Transverse colon (tissue), 4 donors: ENCODE data around the gene CHD3. TPM values are rescaled to one million over a fixed set of nuclear protein-coding genes. Genes with fewer than 3 reads are reported as not detected.

ENCODE experiments used
- DNase-seq: peaks from one replicate; pipeline ENCODE4 v3.0.0-alpha.2; 2019
- H3K27ac ChIP-seq, 4 donors: fragments of 200-600 bp; sonication (generic); 2 replicates each; pipeline ENCODE4 v1.5.1; 2016 to 2018; ENCODE audit warnings: inconsistent platforms in 4 of 4
- H3K27me3 ChIP-seq: fragments of 200-600 bp; sonication (generic); 2 replicates; pipeline ENCODE4 v1.5.1; 2017; ENCODE audit warnings: inconsistent platforms
- H3K36me3 ChIP-seq, 4 donors: fragments of 200-600 bp; sonication (generic); 2 replicates each; pipeline ENCODE4 v1.5.1; 2017 to 2019; ENCODE audit warnings: inconsistent platforms in 4 of 4
- H3K4me1 ChIP-seq, 4 donors: fragments of 200-600 bp; sonication (generic); 2 replicates each; pipeline ENCODE4 v1.5.1; 2017 to 2020; ENCODE audit warnings: inconsistent platforms in 4 of 4
- H3K4me3 ChIP-seq, 4 donors: fragments of 200-600 bp; sonication (generic); 1 replicate in 1 of 4; 2 replicates in 3 of 4; pipeline versions ENCODE4 v1.5.1 to v1.6.1; 2017 to 2019; ENCODE audit warnings: inconsistent platforms in 4 of 4
- H3K9me3 ChIP-seq, 2 donors: fragments of 200-600 bp; sonication (generic); 2 replicates each; pipeline ENCODE4 v1.5.1; 2017 to 2019; ENCODE audit warnings: inconsistent platforms in 2 of 2
- EP300 ChIP-seq: sonication (generic); formaldehyde crosslinking; IDR thresholded peaks from one replicate; pipeline ENCODE4 v1.6.1; 2017; ENCODE audit warnings: antibody characterized with exemption, low read depth
- POLR2A ChIP-seq: fragments of 450-650 bp; IDR thresholded peaks from one replicate; pipeline ENCODE4 v1.6.1; 2016; ENCODE audit warnings: antibody characterized with exemption, mild to moderate bottlenecking, moderate library complexity
- POLR2AphosphoS5 ChIP-seq, 3 donors: sonication (generic); formaldehyde crosslinking; IDR thresholded peaks; one replicate each; pipeline ENCODE4 v1.6.1; 2016; ENCODE audit warnings: antibody characterized with exemption in 3 of 3
- WGBS, 2 donors: methylation state at CpG; one replicate each; pipeline ENCODE4 v1.1.5; 2018; ENCODE audit warnings: low coverage in 1 of 2; 5-methylcytosine and 5-hydroxymethylcytosine counted together
- in situ Hi-C, 4 donors: fragments of 200-750 bp; cut with MboI; loops; one replicate each; pipeline versions ENCODE4 v1.15.0 to v1.15.1; 2017; ENCODE audit warnings: low sequenced_read_pairs in 3 of 4, low pct_ligation_motif_present in 1 of 4, low pct_unique_long_range_greater_than_20kb in 1 of 4
- intact Hi-C: fragments of 100-400 bp; cut with DNase I; formaldehyde crosslinking; loops from one replicate; pipeline ENCODE4 v1.15.1; 2023; ENCODE audit warnings: low total_unique reads
- total RNA-seq, 4 donors: library from RNA; depleted of rRNA; stranded (reverse); fragments of >200 nt; gene quantifications; one replicate each; pipeline ENCODE4 v1.1.0, GENCODE V29; 2016
- TF ChIP-seq, protein P1 (sequence below), 5 experiments: fragments of 200-600 bp in 3 of 5; fragments of 450-650 bp in 2 of 5; sonication (generic) in 3 of 5; IDR thresholded peaks; 1 replicate in 2 of 5; 2 replicates in 3 of 5; pipeline ENCODE4 v1.5.1; 2016 to 2017; ENCODE audit warnings: antibody characterized with exemption in 5 of 5, inconsistent platforms in 3 of 5, mild to moderate bottlenecking in 2 of 5, moderate library complexity in 1 of 5

Gene CHD3
- total RNA-seq, 4 donors from 2014 or later = 53.0 to 71.6 (median 62.0) TPM

DNA sequence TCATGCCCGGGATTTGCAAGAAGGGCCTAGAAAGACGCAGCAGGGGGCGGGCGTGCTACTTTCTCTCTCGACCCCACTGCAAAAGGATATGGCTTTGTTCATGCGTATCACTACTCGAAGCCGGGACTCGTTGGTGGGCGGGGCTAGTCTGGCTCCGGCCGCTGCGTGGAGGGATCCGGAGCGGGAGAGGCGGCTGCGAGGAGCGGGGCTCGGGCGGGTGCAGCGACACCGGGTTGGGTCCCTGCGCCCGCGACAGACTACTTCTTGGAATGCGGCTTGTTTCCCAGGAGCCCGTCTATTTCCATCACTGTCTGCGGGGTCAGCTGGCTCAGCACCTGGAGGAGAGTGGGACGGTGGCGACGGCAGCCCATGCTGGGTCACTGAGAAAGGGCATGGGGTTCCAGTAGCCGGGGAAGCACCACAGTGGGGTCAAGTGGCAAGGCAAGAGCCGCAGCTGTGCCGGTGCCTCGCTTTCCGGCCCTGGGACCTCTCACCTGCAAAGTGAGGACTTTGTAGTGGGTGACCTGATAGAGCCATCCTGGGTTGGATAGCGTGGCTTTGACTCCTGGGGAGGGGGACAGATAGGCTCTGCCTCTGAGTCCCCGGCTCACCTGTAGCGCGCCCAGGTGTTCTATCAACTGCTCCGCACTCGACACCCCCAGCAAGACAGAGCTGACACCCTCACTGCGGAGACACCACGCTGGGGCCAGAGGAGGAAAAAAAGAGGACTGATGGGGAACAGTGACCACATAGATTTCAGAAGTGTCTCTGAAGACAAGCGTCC, 34.4 kb downstream of the CHD3 start:
- Histone ChIP-seq H3K4me1 (peaks cover 2 to 12% (median 8%) of the 10 kb centered on the region in 4 donors), H3K9me3 (no peaks in the 10 kb centered on the region), H3K36me3 (no peaks in the 10 kb centered on the region), H3K27ac (peak overlapping the region; percentile 53 to 75 (median 57)), H3K4me3 (peak overlapping the region in 3 of 4 donors; percentile 28 to 42 (median 37)), H3K27me3 (no peaks in the 10 kb centered on the region)
- WGBS, 2 donors = 20% methylated on average over 44 of the region's 45 CpGs; no CpG with 5 or more reads in 1 of the 2 donors
- intact Hi-C loops = loop anchor here (10.0 kb wide), 1 partner anchor 58 kb away; no protein-coding TSS in a partner anchor
- peak; percentile 63 to 76 (median 76) for TF ChIP-seq POLR2AphosphoS5 (IDR thresholded peaks at IDR 0.05)
- peak; percentile 71 for TF ChIP-seq POLR2A
- TF ChIP-seq, protein P1, sequence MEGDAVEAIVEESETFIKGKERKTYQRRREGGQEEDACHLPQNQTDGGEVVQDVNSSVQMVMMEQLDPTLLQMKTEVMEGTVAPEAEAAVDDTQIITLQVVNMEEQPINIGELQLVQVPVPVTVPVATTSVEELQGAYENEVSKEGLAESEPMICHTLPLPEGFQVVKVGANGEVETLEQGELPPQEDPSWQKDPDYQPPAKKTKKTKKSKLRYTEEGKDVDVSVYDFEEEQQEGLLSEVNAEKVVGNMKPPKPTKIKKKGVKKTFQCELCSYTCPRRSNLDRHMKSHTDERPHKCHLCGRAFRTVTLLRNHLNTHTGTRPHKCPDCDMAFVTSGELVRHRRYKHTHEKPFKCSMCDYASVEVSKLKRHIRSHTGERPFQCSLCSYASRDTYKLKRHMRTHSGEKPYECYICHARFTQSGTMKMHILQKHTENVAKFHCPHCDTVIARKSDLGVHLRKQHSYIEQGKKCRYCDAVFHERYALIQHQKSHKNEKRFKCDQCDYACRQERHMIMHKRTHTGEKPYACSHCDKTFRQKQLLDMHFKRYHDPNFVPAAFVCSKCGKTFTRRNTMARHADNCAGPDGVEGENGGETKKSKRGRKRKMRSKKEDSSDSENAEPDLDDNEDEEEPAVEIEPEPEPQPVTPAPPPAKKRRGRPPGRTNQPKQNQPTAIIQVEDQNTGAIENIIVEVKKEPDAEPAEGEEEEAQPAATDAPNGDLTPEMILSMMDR (IDR thresholded peaks at IDR 0.05) = no peak
- no peak for TF ChIP-seq EP300
- in situ Hi-C loops = loop anchor here in 1 of 4 donors (10.0 kb wide), 1 partner anchor 62 kb away; no protein-coding TSS in a partner anchor
- DNase-seq = peak; percentile 88

DNA sequence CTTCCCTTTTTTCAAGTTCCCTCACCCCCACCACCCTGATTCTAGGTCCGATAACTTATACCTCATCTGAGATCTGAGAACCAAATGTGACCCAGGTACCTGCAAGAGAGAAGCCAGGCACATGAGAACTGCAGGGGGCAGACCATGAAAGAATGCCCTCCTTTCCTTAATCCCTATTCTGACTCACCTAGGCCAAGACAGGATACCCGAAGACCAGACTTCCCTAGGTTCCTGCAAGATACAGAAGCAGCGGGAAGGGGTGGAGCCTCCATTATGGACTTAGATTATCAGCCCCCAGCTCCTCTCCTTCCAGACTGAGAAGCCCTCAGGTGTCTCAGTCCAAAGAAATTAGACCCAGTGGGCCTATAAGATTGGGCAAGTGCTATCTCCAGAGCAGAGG, 39.0 kb downstream of the CHD3 start:
- no peaks in the 10 kb centered on the region for H3K9me3 ChIP-seq
- no peak overlapping the region for H3K4me3 ChIP-seq
- WGBS, 2 donors = 83 to 94% methylated on average over 1 to 3 of the region's 3 CpGs
- no peak overlapping the region for H3K27ac ChIP-seq
- H3K36me3 ChIP-seq = no peaks in the 10 kb centered on the region
- intact Hi-C loops = loop anchor here (10.0 kb wide), 1 partner anchor 63 kb away; no protein-coding TSS in a partner anchor
- no peaks in the 10 kb centered on the region for H3K27me3 ChIP-seq
- no peak for DNase-seq
- peaks cover 10 to 28% (median 14%) of the 10 kb centered on the region in 4 donors for H3K4me1 ChIP-seq
- in situ Hi-C loops = loop anchor here in 1 of 4 donors (10.0 kb wide), 1 partner anchor 57 kb away; no protein-coding TSS in a partner anchor
- no peak for TF ChIP-seq POLR2AphosphoS5 (IDR thresholded peaks at IDR 0.05)
- no peak for TF ChIP-seq POLR2A
- TF ChIP-seq, protein P1 (IDR thresholded peaks at IDR 0.05) = no peak
- TF ChIP-seq EP300 = no peak

DNA sequence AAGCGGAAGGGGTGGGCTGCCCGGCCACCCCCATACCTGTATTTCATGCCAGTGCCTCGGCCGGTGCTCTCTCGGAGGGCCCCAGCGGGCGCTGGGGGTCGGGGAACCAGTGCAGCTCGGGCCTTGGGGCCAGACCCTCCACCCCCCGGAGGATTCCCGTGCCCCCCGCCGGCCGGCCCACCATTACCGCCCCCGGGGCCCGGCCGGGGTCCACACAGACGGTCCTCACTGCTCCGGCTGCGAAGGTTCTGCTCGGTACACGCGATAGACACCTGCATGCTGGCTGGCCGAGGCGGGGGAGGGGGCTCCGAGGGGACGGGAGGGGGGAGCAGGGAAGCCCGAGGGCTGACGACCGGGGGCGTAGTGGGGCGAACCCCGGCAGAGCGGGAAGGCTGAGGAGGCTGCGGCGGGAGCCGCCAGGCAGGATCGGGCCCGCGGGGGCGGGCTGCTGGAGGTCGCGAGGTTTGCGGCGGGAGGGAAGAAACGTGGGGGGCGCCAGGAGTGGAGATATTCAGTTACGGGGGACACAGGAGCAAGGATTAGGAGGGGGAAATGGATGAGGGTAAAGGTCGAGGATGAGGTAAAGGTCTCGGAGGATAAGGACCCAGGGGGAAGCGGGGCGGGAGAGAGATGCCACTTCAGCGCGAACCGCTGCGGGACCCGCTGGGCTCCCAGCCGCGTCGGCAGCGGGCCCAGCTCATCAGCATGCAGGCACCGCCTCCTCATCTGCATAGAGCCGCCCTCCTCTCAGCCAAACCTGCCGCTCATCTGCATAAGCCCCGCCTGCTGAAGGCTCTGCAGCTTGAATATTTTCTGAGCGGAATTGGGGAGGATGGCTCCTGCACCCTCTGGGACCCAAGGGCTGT, 40.8 kb downstream of the CHD3 start, which contains the start of gene KCNAB3:
TSS of gene KCNAB3 (minus strand) at position 699 of the 866 bp plus-strand sequence. CDS start at position 278, 421 bp downstream.
- peak; percentile 42 for DNase-seq
- no peaks in the 10 kb centered on the region for H3K36me3 ChIP-seq
- 57 to 100% methylated on average over 1 to 64 of the region's 67 CpGs for WGBS, 2 donors
- no peaks in the 10 kb centered on the region for H3K27me3 ChIP-seq
- TF ChIP-seq POLR2A (no peak), EP300 (no peak), POLR2AphosphoS5 (IDR thresholded peaks at IDR 0.05) (no peak)
- TF ChIP-seq, protein P1 (IDR thresholded peaks at IDR 0.05) = no peak
- intact Hi-C loops = loop anchor here (10.0 kb wide), 1 partner anchor 65 kb away; no protein-coding TSS in a partner anchor
- in situ Hi-C loops = loop anchor here in 1 of 4 donors (10.0 kb wide), 1 partner anchor 55 kb away; no protein-coding TSS in a partner anchor
- no peak within 1 kb of the TSS for H3K27ac ChIP-seq
- peaks cover 8 to 37% (median 26%) of the 10 kb centered on the region in 4 donors for H3K4me1 ChIP-seq
- H3K4me3 ChIP-seq = peak within 1 kb of the TSS in 2 of 4 donors; percentile 8 to 22
- no peaks in the 10 kb centered on the region for H3K9me3 ChIP-seq
